K562 (cell line): ENCODE data around the gene BLOC1S4. TPM values are rescaled to one million over a fixed set of nuclear protein-coding genes. Genes with fewer than 3 reads are reported as not detected.
A peak's percentile ranks its signal among the peaks of the same experiment; 100 is the strongest.

Experiments
- ATAC-seq: fragments of 200-7000 bp; cut with Tn5 transposase; 3 replicates; pipeline ENCODE4 v1.9.1; 2020; ENCODE audit warnings: moderate library complexity
- Bru-seq: library from RNA; stranded (reverse); fragments of 400-500 nt; gene quantifications from one replicate; lab custom pipeline; 2021; lab: Mats Ljungman, UMichigan
- BruChase-seq, 2 experiments: library from RNA; stranded (reverse); fragments of 400-500 nt; gene quantifications; one replicate each; lab custom pipeline; 2021; lab: Mats Ljungman, UMichigan
- BruUV-seq: library from RNA; stranded (reverse); fragments of 400-500 nt; replicated peaks from 2 replicates; lab custom pipeline; 2021; lab: Mats Ljungman, UMichigan
- CTCF ChIA-PET: fragments of 300-600 bp; formaldehyde crosslinking; extraction: SDS; loops from one replicate; lab custom pipeline; 2021; ENCODE audit warnings: low intra/inter-chr PET ratio; lab: Yijun Ruan, JAX
- POLR2A ChIA-PET: fragments of 300-600, 350-650 bp; sonication (Branson Sonifier 250); formaldehyde crosslinking; extraction: SDS; loops from one replicate; lab custom pipeline; 2021; ENCODE audit warnings: antibody characterized with exemption, inconsistent platforms; lab: Yijun Ruan, JAX
- DNase-seq, 4 experiments: peaks; one replicate each; pipeline versions ENCODE4 v3.0.0 to v3.0.0-alpha.2; 2011 to 2018; ENCODE audit warnings: low spot score in 3 of 4, mixed read lengths in 3 of 4; ENCODE audit errors: extremely low read depth in 1 of 4
- FAIRE-seq: peaks from 2 replicates; lab custom pipeline; 2011; peaks lifted over from hg19 to GRCh38; lab: Jason Lieb, UNC
- H2AFZ ChIP-seq: 2 replicates; pipeline ENCODE4 v1.6.0; 2011; ENCODE audit warnings: low read depth, low read length, control low read depth, inconsistent platforms
- H3K27ac ChIP-seq: fragments of 200-600 bp; 3 replicates; pipeline ENCODE4 v1.8.0; 2011; ENCODE audit warnings: low read depth, mild to moderate bottlenecking, control low read depth, inconsistent platforms, low read length, moderate library complexity, mixed read lengths; ENCODE audit errors: extremely low read depth
- H3K27me3 ChIP-seq, 2 experiments: fragments of 300-600 bp in 1 of 2; 2 replicates in 1 of 2; 3 replicates in 1 of 2; pipeline versions ENCODE4 v1.6.0 to v1.8.0; 2011; ENCODE audit warnings: inconsistent platforms in 2 of 2, low read length in 2 of 2, mild to moderate bottlenecking in 1 of 2, mixed read lengths in 1 of 2, moderate library complexity in 1 of 2; ENCODE audit not compliant: control insufficient read depth in 2 of 2, insufficient read depth in 2 of 2
- H3K36me3 ChIP-seq: fragments of 300-600 bp; 3 replicates; pipeline ENCODE4 v1.8.0; 2011; ENCODE audit warnings: mild to moderate bottlenecking, low read length, inconsistent platforms; ENCODE audit not compliant: control insufficient read depth, insufficient read depth
- H3K4me1 ChIP-seq, 2 experiments: fragments of 200-600 bp in 1 of 2; replicated peaks in 1 of 2; 2 replicates in 1 of 2; 3 replicates in 1 of 2; pipeline versions ENCODE4 v1.5.1 to v1.8.0; 2011; ENCODE audit warnings: inconsistent platforms in 2 of 2, low read length in 2 of 2, mild to moderate bottlenecking in 1 of 2, mixed read lengths in 1 of 2, moderate library complexity in 1 of 2; ENCODE audit not compliant: control insufficient read depth in 2 of 2, insufficient read depth in 2 of 2
- H3K4me2 ChIP-seq: 2 replicates; pipeline ENCODE4 v1.6.1; 2011; ENCODE audit warnings: low read length, control low read depth, inconsistent platforms, mixed read lengths; ENCODE audit not compliant: insufficient read depth
- H3K4me3 ChIP-seq: fragments of 200-600 bp; sonication (generic), shearing (Covaris generic); 2 replicates; pipeline ENCODE4 v1.5.1; 2016; ENCODE audit warnings: control low read depth, inconsistent platforms
- H3K79me2 ChIP-seq: fragments of 200-600 bp; 3 replicates; pipeline ENCODE4 v1.8.0; 2011; ENCODE audit warnings: low read length, inconsistent platforms; ENCODE audit not compliant: control insufficient read depth, insufficient read depth
- H3K9ac ChIP-seq, 2 experiments: 2 replicates each; pipeline versions ENCODE4 v1.6.0 to v1.6.1; 2011; ENCODE audit warnings: low read depth in 2 of 2, low read length in 2 of 2, control low read depth in 1 of 2, inconsistent platforms in 1 of 2, mild to moderate bottlenecking in 1 of 2, mixed read lengths in 1 of 2; ENCODE audit not compliant: insufficient read depth in 1 of 2
- H3K9me1 ChIP-seq: one replicate; pipeline ENCODE4 v1.6.0; 2011; ENCODE audit warnings: inconsistent platforms, mild to moderate bottlenecking, low read length, moderate library complexity; ENCODE audit not compliant: control insufficient read depth, insufficient read depth
- H3K9me3 ChIP-seq: replicated peaks from 2 replicates; pipeline ENCODE4 v1.5.1; 2011; ENCODE audit warnings: low read depth, low read length, inconsistent platforms; ENCODE audit not compliant: control insufficient read depth, insufficient read depth
- H4K20me1 ChIP-seq: replicated peaks from 2 replicates; pipeline ENCODE4 v1.6.1; 2011; ENCODE audit warnings: low read length, inconsistent platforms, mixed read lengths; ENCODE audit not compliant: control insufficient read depth, insufficient read depth
- BHLHE40 ChIP-seq: IDR thresholded peaks from 2 replicates; pipeline ENCODE4 v1.6.1; 2011; ENCODE audit warnings: low read length, improper control_type of control experiment
- ELF1 ChIP-seq: fragments of 200-800 bp; sonication (Bioruptor generic); IDR thresholded peaks from 2 replicates; pipeline ENCODE4 v1.6.1; 2016; ENCODE audit warnings: missing genetic modification characterization, missing compliant biosample characterization
- ETV5 ChIP-seq: sonication (generic); formaldehyde crosslinking; IDR thresholded peaks from 2 replicates; pipeline ENCODE4 v1.4.0; 2020; ENCODE audit warnings: low read depth, mild to moderate bottlenecking, missing genetic modification reagents
- KLF13 ChIP-seq: fragments of 450-650 bp; IDR thresholded peaks from 2 replicates; pipeline ENCODE4 v1.6.1; 2016; ENCODE audit warnings: missing genetic modification characterization, low read depth, mild to moderate bottlenecking, missing compliant biosample characterization, moderate library complexity, borderline replicate concordance
- MAZ ChIP-seq, 2 experiments: fragments of 450-650 bp in 1 of 2; sonication (generic) in 1 of 2; formaldehyde crosslinking; IDR thresholded peaks in 1 of 2; conservative IDR thresholded peaks in 1 of 2; 2 replicates each; pipeline versions ENCODE4 v1.4.0 to v1.5.0; 2020; ENCODE audit warnings: mild to moderate bottlenecking in 1 of 2, missing genetic modification reagents in 1 of 2
- POLR2A ChIP-seq: fragments of 450-650 bp; conservative IDR thresholded peaks from 2 replicates; pipeline ENCODE4 v1.6.1; 2016
- RNF2 ChIP-seq: sonication (generic); IDR thresholded peaks from 2 replicates; pipeline ENCODE4 v1.6.1; 2016
- ZNF140 ChIP-seq: fragments of 250-450 bp; sonication (Bioruptor Pico); IDR thresholded peaks from 2 replicates; pipeline ENCODE4 v1.8.0; 2021; ENCODE audit warnings: moderate library complexity, mild to moderate bottlenecking, inconsistent platforms
- ZNF24 ChIP-seq: fragments of 450-650 bp; IDR thresholded peaks from 2 replicates; pipeline ENCODE4 v1.6.1; 2016
- ZNF263 ChIP-seq: sonication (generic); formaldehyde crosslinking; IDR thresholded peaks from 2 replicates; pipeline ENCODE4 v1.8.0; 2022; ENCODE audit warnings: mild to moderate bottlenecking, missing genetic modification reagents, borderline replicate concordance
- WGBS: fragments of 100-300 bp; shearing (Covaris generic); methylation state at CpG from one replicate; pipeline ENCODE4 v1.1.6; 2016; ENCODE audit warnings: low coverage, mixed read lengths; ENCODE audit not compliant: insufficient coverage; ENCODE audit errors: missing lambda C conversion rate; 5-methylcytosine and 5-hydroxymethylcytosine counted together
- in situ Hi-C: fragments of 300-500 bp; cut with MboI; formaldehyde crosslinking; loops from 4 replicates; pipeline ENCODE4 v1.15.0; 2018; ENCODE audit warnings: inconsistent platforms, mixed read lengths
- intact Hi-C: fragments of 100-400 bp; cut with micrococcal nuclease; formaldehyde crosslinking; loops from 2 replicates; pipeline ENCODE4 v1.14.2; 2022
- long read RNA-seq, 3 experiments: library from polyadenylated mRNA in 2 of 3; library from RNA in 1 of 3; unstranded in 2 of 3; stranded (forward) in 1 of 3; transcript quantifications; one replicate each; pipeline ENCODE4 v2.0.0, GENCODE V29; 2019 to 2022
- polyA minus RNA-seq, 3 experiments: library from RNA; depleted of rRNA, polyadenylated mRNA; stranded (reverse); fragments of >200 nt; gene quantifications; 2 replicates each; pipeline ENCODE4 v1.2.3, GENCODE V29; 2011
- polyA plus RNA-seq, 8 experiments: library from polyadenylated mRNA; depleted of rRNA in 4 of 8; stranded (reverse) in 5 of 8; unstranded in 3 of 8; fragments of >200 nt; fragmentation: Nextera tagmentation in 2 of 8; fragmentation: Illumina TruSeq in 1 of 8; extraction: Ambion mirVana in 2 of 8; extraction: Trizol in 1 of 8; gene quantifications; 2 replicates each; pipeline versions ENCODE4 v1.2.1 to v1.2.3, GENCODE V29; 2011 to 2014; ENCODE audit warnings: inconsistent platforms in 1 of 8, missing spikeins in 1 of 8
- total RNA-seq, 7 experiments: library from RNA; depleted of rRNA in 6 of 7; stranded (reverse); fragments of >200 nt in 6 of 7; fragmentation: Illumina TruSeq in 2 of 7; extraction: Trizol in 2 of 7; gene quantifications; 2 replicates each; pipeline versions ENCODE4 v1.2.1 to v1.2.3, GENCODE V29; 2011 to 2021; ENCODE audit warnings: low replicate concordance in 1 of 7
- TF ChIP-seq, protein P1 (sequence below), 2 experiments: fragments of 250-450 bp in 1 of 2; fragments of 450-650 bp in 1 of 2; sonication (Bioruptor Pico) in 1 of 2; IDR thresholded peaks; 2 replicates each; pipeline versions ENCODE4 v1.6.1 to v1.8.0; 2016 to 2021; ENCODE audit warnings: mild to moderate bottlenecking in 2 of 2, moderate library complexity in 2 of 2, missing compliant biosample characterization in 1 of 2, missing genetic modification characterization in 1 of 2
- TF ChIP-seq, protein P2 (sequence below): fragments of 250-450 bp; sonication (Bioruptor Pico); IDR thresholded peaks from 2 replicates; pipeline ENCODE4 v1.8.0; 2021; ENCODE audit warnings: borderline replicate concordance, mild to moderate bottlenecking, moderate library complexity; ENCODE audit not compliant: poor library complexity, severe bottlenecking

The BLOC1S4 gene, protein sequence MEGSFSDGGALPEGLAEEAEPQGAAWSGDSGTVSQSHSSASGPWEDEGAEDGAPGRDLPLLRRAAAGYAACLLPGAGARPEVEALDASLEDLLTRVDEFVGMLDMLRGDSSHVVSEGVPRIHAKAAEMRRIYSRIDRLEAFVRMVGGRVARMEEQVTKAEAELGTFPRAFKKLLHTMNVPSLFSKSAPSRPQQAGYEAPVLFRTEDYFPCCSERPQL
- total RNA-seq (2011; cell fraction: chromatin; rRNA removed; ENCODE audit: low replicate concordance): 9.9 and 18.6 TPM in 2 replicates
- 25.1 and 30.5 TPM in 2 replicates for total RNA-seq (2011; cell fraction: nucleolus; rRNA removed)
- 18.3 and 23.1 TPM in 2 replicates for total RNA-seq (2011; cell fraction: nucleoplasm; rRNA removed)
- 31.6 and 38.3 TPM in 2 replicates for total RNA-seq (2014; rRNA removed)
- total RNA-seq (2014; rRNA removed; fragmentation: Illumina TruSeq; extraction: Trizol): 10.0 and 11.2 TPM in 2 replicates
- total RNA-seq (2015; rRNA removed; fragmentation: Illumina TruSeq; extraction: Trizol): 10.5 and 10.8 TPM in 2 replicates
- total RNA-seq (2021): 29.4 and 31.1 TPM in 2 replicates
- polyA plus RNA-seq (2011; rRNA removed): 21.0 and 25.5 TPM in 2 replicates
- polyA plus RNA-seq (2011; cell fraction: cytosol; rRNA removed): 27.6 and 61.0 TPM in 2 replicates
- 14.4 and 23.7 TPM in 2 replicates for polyA plus RNA-seq (2011; cell fraction: nucleus; rRNA removed)
- 20.7 and 24.2 TPM in 2 replicates for polyA plus RNA-seq (2012)
- 10.3 and 15.0 TPM in 2 replicates for polyA plus RNA-seq (2014; fragmentation: Illumina TruSeq; extraction: Trizol)
- polyA plus RNA-seq (2014; fragmentation: Nextera tagmentation; extraction: Ambion mirVana): 1 to 10 TPM; 3.1 to 3.9 TPM
- 30.9 and 37.3 TPM in 2 replicates for polyA plus RNA-seq (2014; rRNA removed)
- polyA minus RNA-seq (2011; rRNA and poly(A)+ RNA removed): 5.4 and 8.9 TPM in 2 replicates
- polyA minus RNA-seq (2011; cell fraction: cytosol; rRNA and poly(A)+ RNA removed): 9.5 and 11.1 TPM in 2 replicates
- 10.4 and 14.2 TPM in 2 replicates for polyA minus RNA-seq (2011; cell fraction: nucleus; rRNA and poly(A)+ RNA removed)
- percentile 89 among the genes with signal in this experiment for Bru-seq, nascent RNA
- percentile 75 among the genes with signal in this experiment for BruChase-seq, experiment 1, labeled RNA remaining after a 2-hour chase
- BruChase-seq, experiment 2, labeled RNA remaining after a 6-hour chase: percentile 77 among the genes with signal in this experiment
- long read RNA-seq, experiment 1, transcript BLOC1S4-201 (1 exons, 1,617 nt): major isoform, 154 of 154 reads
- long read RNA-seq, experiment 1, partial matches to known transcripts: 0 of 154 reads
- long read RNA-seq, experiment 1, other reads (novel, unspliced or antisense): 0 of 154 reads
- long read RNA-seq, experiment 2, transcript BLOC1S4-201 (1 exons, 1,617 nt): major isoform, 50 of 50 reads
- long read RNA-seq, experiment 2, partial matches to known transcripts: 0 of 50 reads
- long read RNA-seq, experiment 2, other reads (novel, unspliced or antisense): 0 of 50 reads
- long read RNA-seq, experiment 3, transcript BLOC1S4-201 (1 exons, 1,617 nt): major isoform, 64 of 64 reads
- long read RNA-seq, experiment 3, partial matches to known transcripts: 0 of 64 reads
- long read RNA-seq, experiment 3, other reads (novel, unspliced or antisense): 0 of 64 reads

DNA sequence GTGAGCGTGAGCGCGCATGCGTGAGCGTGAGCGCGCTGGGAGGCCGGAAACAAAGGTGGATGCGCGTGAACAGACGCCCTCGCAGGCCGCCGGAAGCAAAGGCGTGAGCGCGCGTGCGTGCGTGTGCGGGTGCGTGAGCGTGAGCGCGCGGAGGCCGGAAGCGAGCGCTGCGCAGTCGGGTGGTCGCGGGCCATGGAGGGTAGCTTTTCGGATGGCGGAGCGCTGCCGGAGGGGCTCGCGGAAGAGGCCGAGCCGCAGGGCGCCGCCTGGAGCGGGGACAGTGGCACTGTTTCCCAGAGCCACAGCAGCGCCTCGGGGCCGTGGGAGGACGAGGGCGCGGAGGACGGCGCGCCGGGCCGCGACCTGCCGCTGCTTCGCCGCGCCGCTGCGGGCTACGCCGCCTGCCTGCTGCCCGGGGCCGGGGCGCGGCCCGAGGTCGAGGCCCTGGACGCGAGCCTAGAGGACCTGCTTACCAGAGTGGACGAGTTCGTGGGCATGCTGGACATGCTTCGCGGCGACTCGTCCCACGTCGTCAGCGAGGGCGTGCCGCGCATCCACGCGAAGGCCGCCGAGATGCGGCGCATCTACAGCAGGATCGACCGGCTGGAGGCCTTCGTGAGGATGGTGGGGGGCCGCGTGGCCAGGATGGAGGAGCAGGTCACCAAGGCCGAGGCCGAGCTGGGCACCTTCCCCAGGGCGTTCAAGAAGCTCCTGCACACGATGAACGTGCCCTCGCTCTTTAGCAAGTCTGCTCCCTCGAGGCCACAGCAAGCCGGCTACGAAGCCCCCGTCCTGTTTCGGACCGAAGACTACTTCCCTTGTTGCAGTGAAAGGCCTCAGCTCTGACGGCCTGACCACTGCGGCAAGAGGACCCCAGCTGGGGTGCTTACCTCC lies at the start of gene BLOC1S4:
TSS of gene BLOC1S4 (plus strand) at position 157 of the 894 bp plus-strand sequence. CDS start at position 193, 36 bp downstream.
- POLR2A ChIA-PET: interaction anchor here (0.7 to 2.5 kb wide), 10 partner anchors 8 to 1910 kb away, joined by 3 to 12 read pairs (median 4); a partner anchor contains a TSS
- H3K4me3 ChIP-seq: peak within 1 kb of the TSS; percentile 58
- H3K9ac ChIP-seq: peak within 1 kb of the TSS; percentile 80 to 99
- H3K27ac ChIP-seq: peak within 1 kb of the TSS; percentile 94
- peak; percentile 87 for FAIRE-seq
- no peaks in the 10 kb centered on the region for H3K36me3 ChIP-seq
- DNase-seq: peak; percentile 94 to 96 (median 95)
- peak within 1 kb of the TSS; percentile 99 for H2AFZ ChIP-seq
- no TSS peak for BruUV-seq
- intact Hi-C loops (loop anchor here (2.0 kb wide), 1 partner anchor 41 kb away; a partner anchor contains a TSS), in situ Hi-C loops (no loop called here)
- 0 out of 2 replicates have a peak, but pooled peaks cover 4% of the 10 kb centered on the region for H4K20me1 ChIP-seq
- CTCF ChIA-PET: interaction anchor here (0.5 kb wide), 1 partner anchor 41 kb away, joined by 3 read pairs; no protein-coding TSS in a partner anchor
- H3K27me3 ChIP-seq: no peaks in the 10 kb centered on the region
- no peaks in the 10 kb centered on the region for H3K9me3 ChIP-seq
- peaks cover 22 to 23% of the 10 kb centered on the region in 2 experiments; a peak in 4 of 5 replicates for H3K4me1 ChIP-seq
- WGBS: 1% methylated on average over 89 of the region's 109 CpGs
- peak; percentile 78 for ATAC-seq
- peaks cover 31% of the 10 kb centered on the region for H3K79me2 ChIP-seq
- no peaks in the 10 kb centered on the region for H3K9me1 ChIP-seq
- H3K4me2 ChIP-seq: peak within 1 kb of the TSS; percentile 98
- TF ChIP-seq MAZ (CRISPR knock-in tag; conservative IDR thresholded peaks at IDR 0.05 in 1 of 2, IDR thresholded peaks at IDR 0.05 in 1 of 2): peak; percentile 61 to 71; a peak in 2 of 4 replicates
- 0 out of 2 replicates have a peak, but pooled peaks have one; percentile 57 for TF ChIP-seq RNF2
- TF ChIP-seq ELF1 (tag): peak; percentile 87
- no peak for TF ChIP-seq ZNF140 (CRISPR knock-in tag)
- TF ChIP-seq, protein P1, sequence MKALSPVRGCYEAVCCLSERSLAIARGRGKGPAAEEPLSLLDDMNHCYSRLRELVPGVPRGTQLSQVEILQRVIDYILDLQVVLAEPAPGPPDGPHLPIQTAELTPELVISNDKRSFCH (CRISPR knock-in tag; IDR thresholded peaks at IDR 0.05): no peak
- TF ChIP-seq, protein P1 (tag; IDR thresholded peaks at IDR 0.05): peak; percentile 86
- TF ChIP-seq ETV5 (CRISPR knock-in tag): peak; percentile 98
- peak; percentile 51; the same call in 1 of the 2 replicates for TF ChIP-seq KLF13 (tag)
- peak; percentile 81 for TF ChIP-seq POLR2A
- TF ChIP-seq ZNF263 (CRISPR knock-in tag): peak; percentile 86
- no peak for TF ChIP-seq ZNF24
- TF ChIP-seq, protein P2, sequence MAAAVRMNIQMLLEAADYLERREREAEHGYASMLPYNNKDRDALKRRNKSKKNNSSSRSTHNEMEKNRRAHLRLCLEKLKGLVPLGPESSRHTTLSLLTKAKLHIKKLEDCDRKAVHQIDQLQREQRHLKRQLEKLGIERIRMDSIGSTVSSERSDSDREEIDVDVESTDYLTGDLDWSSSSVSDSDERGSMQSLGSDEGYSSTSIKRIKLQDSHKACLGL (CRISPR knock-in tag): no peak
- TF ChIP-seq BHLHE40: peak; percentile 54; the same call in 1 of the 2 replicates
